HL-60 (cell line): ENCODE results near the gene ALK.

Experiments used
- DNase-seq, 2 experiments: peaks; one replicate each; pipeline ENCODE4 v3.0.0-alpha.2; 2010 to 2020; ENCODE audit warnings: low read depth in 1 of 2, low spot score in 1 of 2
- H3K27ac ChIP-seq: fragments of 250-450 bp; sonication (Bioruptor Pico); replicated peaks from 2 replicates; pipeline ENCODE4 v1.5.1; 2020; ENCODE audit warnings: mild to moderate bottlenecking, moderate library complexity
- H3K27me3 ChIP-seq: fragments of 250-450 bp; sonication (Bioruptor Pico); 2 replicates; pipeline ENCODE4 v1.5.1; 2021; ENCODE audit warnings: mild to moderate bottlenecking, moderate library complexity; ENCODE audit not compliant: insufficient read depth, poor library complexity, severe bottlenecking
- H3K4me3 ChIP-seq: replicated peaks from 2 replicates; pipeline ENCODE4 v1.5.1; 2011; ENCODE audit warnings: mild to moderate bottlenecking, control low read depth, low read length; ENCODE audit not compliant: insufficient read depth
- CTCF ChIP-seq: IDR thresholded peaks from one replicate; pipeline ENCODE4 v1.5.1; 2011; ENCODE audit warnings: low read length, control low read depth, inconsistent platforms; ENCODE audit not compliant: insufficient read depth
- GABPA ChIP-seq: IDR thresholded peaks from 2 replicates; pipeline ENCODE4 v1.6.1; 2012; ENCODE audit warnings: low read depth
- POLR2AphosphoS5 ChIP-seq: IDR thresholded peaks from 2 replicates; pipeline ENCODE4 v1.6.1; 2012; ENCODE audit warnings: low read depth
- REST ChIP-seq: IDR thresholded peaks from 2 replicates; pipeline ENCODE4 v1.6.1; 2012; ENCODE audit warnings: low read depth; ENCODE audit not compliant: insufficient replicate concordance
- SPI1 ChIP-seq: IDR thresholded peaks from 2 replicates; pipeline ENCODE4 v1.6.1; 2012; ENCODE audit warnings: low read depth, mild to moderate bottlenecking, borderline replicate concordance

The ALK gene

GRCh38 chr2:29335396-29335795 is 586.0 kb downstream of the ALK start:
- no peak overlapping the region for H3K27ac ChIP-seq
- DNase-seq, result no peak
- TF ChIP-seq GABPA (no peak), CTCF (no peak), REST (no peak), POLR2AphosphoS5 (no peak), SPI1 (no peak)
- no peaks in the 10 kb centered on the region for H3K27me3 ChIP-seq
- no peak overlapping the region for H3K4me3 ChIP-seq

GRCh38 chr2:29334706-29335105 is 586.7 kb downstream of the ALK start:
- TF ChIP-seq CTCF, result no peak
- TF ChIP-seq SPI1, result no peak
- no peak for TF ChIP-seq POLR2AphosphoS5
- TF ChIP-seq REST, result no peak
- TF ChIP-seq GABPA, result no peak
- H3K4me3 ChIP-seq, result no peak overlapping the region
- H3K27ac ChIP-seq, result no peak overlapping the region
- DNase-seq, result no peak
- H3K27me3 ChIP-seq, result no peaks in the 10 kb centered on the region

- Histone ChIP-seq H3K27ac (no peak overlapping the region), H3K4me3 (no peak overlapping the region), H3K27me3 (no peaks in the 10 kb centered on the region)
- no peak for DNase-seq
- TF ChIP-seq GABPA, result no peak
- no peak for TF ChIP-seq REST
Measured at GRCh38 chr2:29332540-29332939, 588.8 kb downstream of the ALK start.

GRCh38 chr2:29329899-29330298 is 591.5 kb downstream of the ALK start:
- TF ChIP-seq REST (no peak), CTCF (peak; percentile 4)
- Histone ChIP-seq H3K4me3 (no peak overlapping the region), H3K27ac (no peak overlapping the region), H3K27me3 (no peaks in the 10 kb centered on the region)
- no peak for DNase-seq
